Right ventricle myocardium superior (tissue), 1 donor: ENCODE results near the gene S100P. TPM values are rescaled to one million over a fixed set of nuclear protein-coding genes. Genes with fewer than 3 reads are reported as not detected.
A peak's percentile ranks its signal among the peaks of the same experiment; 100 is the strongest.
"Not testable (repeated sequence)": the region's sequence is repeated elsewhere in the genome, so short reads cannot be mapped to it uniquely, and the experiment has no call there.

Source experiments
- ATAC-seq: fragments of 200-7000 bp; cut with Tn5 transposase; one replicate; pipeline ENCODE4 v1.9.1; 2020; ENCODE audit warnings: mild to moderate bottlenecking; ENCODE audit not compliant: poor library complexity
- DNase-seq: peaks from one replicate; pipeline ENCODE4 v3.0.0-alpha.2; 2020
- intact Hi-C: fragments of 100-400 bp; cut with DNase I; formaldehyde crosslinking; loops from one replicate; pipeline ENCODE4 v1.11.2; 2022
- total RNA-seq: library from RNA; stranded (reverse); fragmentation: NEBNext Ultra II Directional; extraction: Animal tissue kit (Norgen Biotek cat#: 25700); gene quantifications from one replicate; pipeline ENCODE4 v1.2.1, GENCODE V29; 2021
- donor health status: DM: no; HTN: yes; CAD: no; lungs with severe emphysema.

S100P gene
- total RNA-seq, 1 donor from 2014 or later: not detected

GRCh38 chr4:6716018-6716911 lies 22.6 kb downstream of the S100P start, which contains the start of gene BLOC1S4:
BLOC1S4 (plus strand) TSS chr4:6716174; CDS start chr4:6716210, 36 bp downstream.
- ATAC-seq: peak; percentile 96

DNA sequence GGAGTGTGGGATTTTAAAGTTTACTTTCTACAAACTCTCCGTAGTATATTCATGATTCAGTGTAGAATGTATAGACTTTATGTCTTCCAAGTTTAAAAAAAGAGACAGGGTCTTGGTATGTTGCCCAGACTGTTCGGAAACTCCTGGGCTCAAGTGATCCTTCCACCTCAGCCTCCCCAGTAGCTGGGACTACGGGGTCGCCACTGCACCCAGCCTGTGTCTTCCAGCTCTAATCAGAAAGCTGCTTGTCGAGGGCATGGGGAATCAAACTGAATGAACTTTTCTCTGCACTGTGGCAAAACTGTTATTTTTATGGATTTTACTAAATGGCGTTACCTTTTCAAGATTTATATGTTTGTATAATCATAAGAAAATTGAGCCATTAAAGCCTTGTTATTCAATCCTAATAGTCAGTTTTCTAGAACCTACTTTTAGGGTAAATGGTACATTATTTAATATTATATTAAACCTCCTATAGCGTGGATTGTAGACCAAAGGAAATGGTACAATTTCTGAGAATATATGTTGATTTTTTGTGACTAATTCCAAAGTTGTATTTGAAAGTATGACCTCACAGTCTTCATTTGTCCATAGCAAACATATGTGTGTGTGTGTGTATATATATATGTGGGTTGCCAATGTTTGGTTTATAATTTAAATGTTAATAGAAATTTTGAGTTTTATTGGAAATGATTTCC lies 23.4 kb downstream of the S100P start:
- DNase-seq: no peak
- intact Hi-C loops: loop anchor here (10.0 kb wide), 1 partner anchor 328 kb away; the partner anchor contains the start of gene TADA2B
- ATAC-seq: no peak

More at GRCh38 chr4:6716018-6716911, 22.6 kb downstream of the S100P start, which contains the start of gene BLOC1S4:
- peak; percentile 94 for DNase-seq
- intact Hi-C loops: loop anchor here (10.0 kb wide), 1 partner anchor 329 kb away; the partner anchor contains the start of gene TADA2B

DNA sequence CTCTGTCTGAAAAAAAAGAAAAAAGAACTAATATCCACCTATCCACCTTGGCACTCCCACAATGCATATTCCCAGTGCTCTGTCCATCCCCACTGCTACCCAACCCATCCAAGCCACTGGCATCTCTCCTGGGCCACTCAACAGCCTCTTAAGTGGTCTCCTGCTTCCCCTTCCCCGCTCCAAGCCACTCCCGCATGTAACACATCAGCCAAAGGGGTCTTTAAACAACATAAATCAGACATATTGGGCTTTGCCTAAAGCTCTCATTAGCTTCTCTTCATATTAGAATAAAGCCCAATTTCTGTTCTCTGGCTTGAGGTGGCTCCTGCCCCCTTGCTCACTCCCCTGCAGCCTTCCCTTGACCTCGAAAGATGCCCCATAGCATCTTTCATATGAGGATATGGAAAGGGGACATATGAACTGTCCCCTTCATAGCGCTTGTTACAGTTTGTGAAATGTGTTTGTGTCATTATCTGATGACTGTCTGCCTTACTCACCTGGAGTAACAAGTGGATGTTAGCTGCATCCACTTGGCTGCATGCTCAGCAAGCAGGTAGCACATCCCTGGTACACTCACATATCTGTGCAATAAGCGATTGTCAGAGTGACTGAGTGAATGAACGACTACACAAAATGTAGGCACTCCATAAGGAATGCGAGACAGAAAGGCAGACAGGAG lies 25.4 kb downstream of the S100P start:
- DNase-seq: no peak
- intact Hi-C loops: loop anchor here (10.0 kb wide), 1 partner anchor 326 kb away; the partner anchor contains the start of gene TADA2B
- ATAC-seq: no peak

- no peak for ATAC-seq
- intact Hi-C loops: loop anchor here (2.0 to 10.0 kb wide), 3 partner anchors 63 to 325 kb away; partner anchors contain the start of genes KIAA0232 and TADA2B
- DNase-seq: no peak
Measured at GRCh38 chr4:6719611-6720179, 26.0 kb downstream of the S100P start.

- intact Hi-C loops: loop anchor here (2.0 to 5.0 kb wide), 2 partner anchors 62 to 155 kb away; partner anchors contain the start of gene KIAA0232
- ATAC-seq (peak; percentile 79), DNase-seq (peak; percentile 89)
Measured at GRCh38 chr4:6720202-6720699, 26.6 kb downstream of the S100P start.

DNA sequence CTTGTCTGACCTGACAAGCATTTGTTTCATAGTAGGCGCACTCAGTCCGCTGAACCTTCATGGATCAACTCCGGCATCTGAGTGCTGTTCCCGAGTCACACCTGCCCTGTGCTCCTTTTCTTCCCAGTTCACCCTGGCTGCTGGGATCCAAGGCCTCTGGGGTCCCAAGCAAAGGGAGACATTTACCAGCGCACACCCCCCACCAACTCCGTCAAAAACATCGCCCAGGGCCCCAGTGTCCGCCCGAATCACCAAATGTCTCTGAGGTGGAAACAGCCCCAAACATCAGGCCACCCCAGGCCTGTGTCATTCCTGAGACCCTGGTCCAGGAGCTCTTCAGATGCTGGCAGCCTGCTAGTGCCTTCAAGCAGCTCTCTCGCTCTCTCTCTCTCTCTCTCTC lies 27.4 kb downstream of the S100P start:
- intact Hi-C loops: loop anchor here (2.0 to 5.0 kb wide), 2 partner anchors 61 to 154 kb away; partner anchors contain the start of gene KIAA0232
- ATAC-seq: no peak
- DNase-seq: no peak

- no peak for DNase-seq
- no peak for ATAC-seq
- intact Hi-C loops: loop anchor here (5.0 kb wide), 1 partner anchor 59 kb away; the partner anchor contains the start of gene KIAA0232
Measured at GRCh38 chr4:6722891-6723290, 29.2 kb downstream of the S100P start.

- intact Hi-C loops: loop anchor here (5.0 kb wide), 1 partner anchor 58 kb away; the partner anchor contains the start of gene KIAA0232
- ATAC-seq (no peak), DNase-seq (no peak)
Measured at GRCh38 chr4:6723851-6724250, 30.2 kb downstream of the S100P start.

- no peak for DNase-seq
- ATAC-seq: no peak
- intact Hi-C loops: loop anchor here (5.0 kb wide), 1 partner anchor 58 kb away; the partner anchor contains the start of gene KIAA0232
Measured at GRCh38 chr4:6724421-6725111, 30.9 kb downstream of the S100P start.

DNA sequence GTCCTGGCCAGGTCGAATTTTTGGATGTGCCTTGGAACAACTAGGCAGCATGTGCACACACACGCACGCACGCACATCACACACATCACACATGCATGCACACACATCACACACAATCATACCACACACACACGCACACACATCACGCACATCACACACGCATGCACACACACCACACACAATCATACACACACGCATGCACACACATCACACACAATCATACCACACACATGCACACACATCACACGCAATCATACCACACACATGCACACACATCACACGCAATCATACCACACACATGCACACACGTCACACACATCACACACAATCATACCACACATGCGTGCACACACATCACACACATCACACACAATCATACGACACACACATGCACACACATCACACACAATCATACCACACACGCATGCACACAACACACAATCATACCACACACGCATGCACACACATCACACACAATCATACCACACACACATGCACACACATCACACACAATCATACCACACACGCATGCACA lies 31.8 kb downstream of the S100P start:
- DNase-seq, ATAC-seq, intact Hi-C loops: not testable (repeated sequence)

GRCh38 chr4:6727081-6727942 lies 33.6 kb downstream of the S100P start:
- ATAC-seq (peak; percentile 20), DNase-seq (no peak)
- intact Hi-C loops: no loop called here

GRCh38 chr4:6727943-6728250 lies 34.2 kb downstream of the S100P start:
- intact Hi-C loops: no loop called here
- ATAC-seq: no peak
- DNase-seq: no peak

DNA sequence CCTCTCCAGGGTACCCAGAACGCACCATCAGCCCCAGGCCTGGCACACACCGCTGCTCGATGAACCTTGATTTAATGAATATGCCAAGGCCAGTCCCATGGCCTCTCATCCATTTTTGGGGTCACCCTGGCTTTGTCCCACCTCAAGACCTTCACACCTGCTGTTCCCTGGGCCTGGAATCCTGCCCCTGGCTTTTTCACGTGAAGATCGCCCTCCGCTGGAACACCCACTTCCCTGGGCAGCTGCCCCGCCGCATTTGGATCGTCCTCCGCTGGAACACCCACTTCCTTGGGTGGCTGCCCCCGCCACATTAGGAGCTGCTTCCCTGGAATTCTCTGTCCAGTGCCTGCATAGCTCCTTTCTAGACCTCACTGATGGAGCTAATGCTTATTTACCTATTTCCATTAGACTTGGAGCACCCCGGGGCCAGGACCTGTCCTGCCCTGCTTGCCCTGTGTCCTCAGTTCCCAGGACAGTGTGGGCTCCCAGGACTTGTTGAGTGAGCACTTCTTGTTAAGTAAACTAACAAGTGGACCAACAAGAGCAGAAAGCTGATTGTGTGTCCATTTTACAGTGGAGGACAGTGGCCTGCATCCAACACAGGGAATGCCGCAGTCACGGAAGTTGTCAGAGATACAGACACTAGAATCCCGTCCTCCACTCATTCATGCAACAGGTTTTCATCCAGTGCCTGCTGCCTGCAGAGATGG lies 34.8 kb downstream of the S100P start:
- ATAC-seq: no peak
- DNase-seq: no peak
- intact Hi-C loops: no loop called here

DNA sequence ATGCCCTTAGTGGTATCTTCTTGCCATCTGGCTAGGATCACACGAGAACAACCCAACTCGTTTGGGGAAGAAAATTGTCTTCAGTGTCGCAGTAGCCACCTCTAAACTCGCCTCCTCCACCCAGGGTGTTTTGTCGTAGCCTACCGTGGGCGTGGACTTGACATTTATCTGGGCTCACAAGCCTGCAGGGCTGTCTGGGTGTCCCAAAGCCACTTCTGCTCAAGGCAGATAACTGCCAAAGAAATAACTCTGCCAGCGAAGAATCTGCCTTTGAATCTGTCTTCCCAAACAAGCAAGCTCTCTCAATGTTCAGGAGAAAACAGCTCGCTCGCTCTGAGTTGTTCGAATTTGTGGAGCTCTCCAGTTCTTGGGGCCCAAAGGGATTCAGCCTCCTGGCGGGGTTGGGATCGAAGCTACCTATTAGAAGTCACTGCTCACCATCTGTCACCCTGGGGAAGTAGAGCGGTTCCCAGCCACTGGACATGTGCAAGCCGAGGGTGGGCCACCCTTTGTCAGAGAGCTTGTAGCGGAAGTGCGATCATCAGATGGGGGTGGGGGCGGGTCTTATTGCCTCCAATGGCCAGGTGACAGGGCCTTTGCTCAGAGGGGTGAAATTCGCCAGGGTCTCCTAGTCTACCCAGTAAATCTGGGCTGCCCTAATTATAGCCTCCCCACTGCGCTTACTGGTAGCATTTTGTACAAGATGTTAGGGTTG lies 37.1 kb downstream of the S100P start:
- intact Hi-C loops: no loop called here
- no peak for ATAC-seq
- no peak for DNase-seq

DNA sequence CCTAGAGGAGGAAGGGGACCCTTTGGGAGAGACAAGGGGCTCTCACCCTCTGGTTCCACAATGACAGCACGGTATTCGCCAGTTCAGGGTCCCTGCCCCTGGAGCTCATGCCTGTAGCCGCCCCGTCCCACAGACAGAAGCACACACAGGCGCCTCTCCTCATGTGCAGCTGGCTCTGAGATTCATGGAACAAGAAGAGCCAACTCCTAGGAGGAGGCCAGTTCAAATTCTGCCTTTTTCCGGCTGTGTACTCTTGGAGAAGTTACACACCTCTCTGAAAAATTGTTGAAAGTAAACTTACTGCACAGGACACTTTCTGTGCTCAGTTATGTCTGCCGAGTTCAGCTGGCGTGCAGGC lies 37.6 kb downstream of the S100P start:
- DNase-seq (no peak), ATAC-seq (no peak)
- intact Hi-C loops: no loop called here
